Lung (tissue), 12 donors: Measurements from ENCODE around the gene PRKN. TPM values are rescaled to one million over a fixed set of nuclear protein-coding genes. Genes with fewer than 3 reads are reported as not detected.

Experiments used
- ATAC-seq: fragments of 200-7000 bp; cut with Tn5 transposase; one replicate; pipeline ENCODE4 v1.9.1; 2020; ENCODE audit warnings: moderate number of reproducible peaks; ENCODE audit not compliant: insufficient read depth, low FRiP score
- DNase-seq, 3 donors: peaks; one replicate each; pipeline ENCODE4 v3.0.0-alpha.2; 2013 to 2017
- H3K27ac ChIP-seq, 2 donors: one replicate each; pipeline ENCODE4 v1.5.1; 2013; ENCODE audit warnings: mild to moderate bottlenecking in 2 of 2, moderate library complexity in 2 of 2, control low read depth in 1 of 2, inconsistent platforms in 1 of 2, low read depth in 1 of 2, low read length in 1 of 2
- H3K27me3 ChIP-seq, 3 donors: one replicate each; pipeline ENCODE4 v1.5.1; 2013; ENCODE audit warnings: low read length in 2 of 3; ENCODE audit not compliant: control insufficient read depth in 3 of 3, insufficient read depth in 3 of 3
- H3K36me3 ChIP-seq, 4 donors: one replicate each; pipeline ENCODE4 v1.5.1; 2013; ENCODE audit warnings: low read length in 4 of 4, mild to moderate bottlenecking in 1 of 4, moderate library complexity in 1 of 4; ENCODE audit not compliant: control insufficient read depth in 4 of 4, insufficient read depth in 4 of 4
- H3K4me1 ChIP-seq, 5 donors: one replicate each; pipeline ENCODE4 v1.5.1; 2013; ENCODE audit warnings: low read length in 5 of 5, mild to moderate bottlenecking in 2 of 5, moderate library complexity in 1 of 5; ENCODE audit not compliant: control insufficient read depth in 5 of 5, insufficient read depth in 5 of 5
- H3K4me3 ChIP-seq: one replicate; pipeline ENCODE4 v1.5.1; 2013; ENCODE audit warnings: mild to moderate bottlenecking, control low read depth, moderate library complexity
- H3K9ac ChIP-seq, 2 donors: one replicate each; pipeline ENCODE4 v1.5.1; 2013; ENCODE audit warnings: low read length in 2 of 2, control low read depth in 1 of 2; ENCODE audit not compliant: insufficient read depth in 1 of 2
- H3K9me3 ChIP-seq, 4 donors: one replicate each; pipeline ENCODE4 v1.5.1; 2013; ENCODE audit warnings: low read length in 3 of 4, mild to moderate bottlenecking in 1 of 4, moderate library complexity in 1 of 4; ENCODE audit not compliant: control insufficient read depth in 4 of 4, insufficient read depth in 3 of 4
- WGBS, 2 donors: extraction: QIAGEN DNeasy Blood & Tissue Kit; methylation state at CpG; one replicate each; pipeline ENCODE4 v1.1.7; 2013; 5-methylcytosine and 5-hydroxymethylcytosine counted together
- polyA plus RNA-seq, 2 donors: library from polyadenylated mRNA; stranded (reverse); fragments of 200-250 nt; gene quantifications; one replicate each; pipeline ENCODE4 v1.2.1, GENCODE V29; 2013
- total RNA-seq, 2 donors: library from RNA; depleted of rRNA in 1 of 2; stranded (reverse); fragments of >200 nt in 1 of 2; gene quantifications; one replicate each; pipeline ENCODE4 v1.2.1, GENCODE V29; 2014 to 2021
- TF ChIP-seq, protein P1 (sequence below): IDR thresholded peaks from 2 replicates; pipeline ENCODE4 v1.5.1; 2012; ENCODE audit warnings: mild to moderate bottlenecking; ENCODE audit errors: control extremely low read depth, extremely low read depth
- donor health status: control.
- donor health status: control.
- donor health status: Bipolar disorder and iron deficiency.
- donor health status: healthy.
- donor health status: DM: yes; HTN: yes; CAD: no.

The PRKN gene
- total and polyA plus RNA-seq, 4 donors: 0.27 to 11.2 (median 3.1) TPM

- DNase-seq (no peak), ATAC-seq (no peak)
- TF ChIP-seq, protein P1, sequence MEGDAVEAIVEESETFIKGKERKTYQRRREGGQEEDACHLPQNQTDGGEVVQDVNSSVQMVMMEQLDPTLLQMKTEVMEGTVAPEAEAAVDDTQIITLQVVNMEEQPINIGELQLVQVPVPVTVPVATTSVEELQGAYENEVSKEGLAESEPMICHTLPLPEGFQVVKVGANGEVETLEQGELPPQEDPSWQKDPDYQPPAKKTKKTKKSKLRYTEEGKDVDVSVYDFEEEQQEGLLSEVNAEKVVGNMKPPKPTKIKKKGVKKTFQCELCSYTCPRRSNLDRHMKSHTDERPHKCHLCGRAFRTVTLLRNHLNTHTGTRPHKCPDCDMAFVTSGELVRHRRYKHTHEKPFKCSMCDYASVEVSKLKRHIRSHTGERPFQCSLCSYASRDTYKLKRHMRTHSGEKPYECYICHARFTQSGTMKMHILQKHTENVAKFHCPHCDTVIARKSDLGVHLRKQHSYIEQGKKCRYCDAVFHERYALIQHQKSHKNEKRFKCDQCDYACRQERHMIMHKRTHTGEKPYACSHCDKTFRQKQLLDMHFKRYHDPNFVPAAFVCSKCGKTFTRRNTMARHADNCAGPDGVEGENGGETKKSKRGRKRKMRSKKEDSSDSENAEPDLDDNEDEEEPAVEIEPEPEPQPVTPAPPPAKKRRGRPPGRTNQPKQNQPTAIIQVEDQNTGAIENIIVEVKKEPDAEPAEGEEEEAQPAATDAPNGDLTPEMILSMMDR: no peak
- H3K4me3 ChIP-seq: no peak overlapping the region
- H3K9ac ChIP-seq: no peak overlapping the region
- no peaks in the 10 kb centered on the region for H3K27me3 ChIP-seq
- peaks cover 0 to 2% (median 0%) of the 10 kb centered on the region in 5 donors for H3K4me1 ChIP-seq
- H3K36me3 ChIP-seq: peaks cover 0 to 2% (median 0%) of the 10 kb centered on the region in 4 donors
- WGBS, 2 donors: 82 to 87% methylated on average over 5 of the region's 5 CpGs
- no peaks in the 10 kb centered on the region for H3K9me3 ChIP-seq
- no peak overlapping the region for H3K27ac ChIP-seq
These were observed 101.6 kb downstream of the PRKN start for GRCh38 chr6:162625846-162626540.

GRCh38 chr6:162622572-162622971 is 105.0 kb downstream of the PRKN start:
- Histone ChIP-seq H3K4me1 (peaks cover 0 to 4% (median 0%) of the 10 kb centered on the region in 5 donors), H3K9me3 (no peaks in the 10 kb centered on the region), H3K4me3 (no peak overlapping the region), H3K9ac (no peak overlapping the region), H3K36me3 (peaks cover 0 to 2% (median 0%) of the 10 kb centered on the region in 4 donors), H3K27me3 (no peaks in the 10 kb centered on the region), H3K27ac (no peak overlapping the region)
- TF ChIP-seq, protein P1: no peak
- ATAC-seq (no peak), DNase-seq (no peak)
- WGBS, 2 donors: 73 to 77% methylated on average over 5 of the region's 5 CpGs

DNA sequence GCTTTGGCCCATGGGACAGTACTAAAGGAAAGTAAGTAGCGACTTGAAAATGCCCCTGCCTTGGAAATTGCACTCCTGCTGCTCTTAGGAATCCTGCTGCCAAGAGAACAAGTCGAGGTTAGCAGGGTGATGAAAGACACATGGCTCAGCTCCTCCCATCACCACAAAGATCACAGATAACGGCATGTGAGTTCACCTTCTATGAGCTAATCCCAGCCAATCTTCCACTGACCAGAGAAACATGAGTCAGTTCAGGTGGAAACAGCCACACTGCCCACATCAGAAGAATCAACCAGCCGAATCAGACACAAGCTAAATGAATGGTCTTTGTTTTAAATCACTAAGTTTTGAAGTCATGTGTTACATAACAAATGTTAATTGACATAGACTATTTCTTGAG is 106.3 kb downstream of the PRKN start:
- Histone ChIP-seq H3K27me3 (no peaks in the 10 kb centered on the region), H3K36me3 (peaks cover 0 to 2% (median 0%) of the 10 kb centered on the region in 4 donors), H3K9ac (no peak overlapping the region), H3K27ac (no peak overlapping the region), H3K9me3 (no peaks in the 10 kb centered on the region), H3K4me1 (peaks cover 0 to 4% (median 0%) of the 10 kb centered on the region in 5 donors), H3K4me3 (no peak overlapping the region)
- TF ChIP-seq, protein P1: no peak
- no peak for DNase-seq
- 51 to 65% methylated on average over 4 of the region's 4 CpGs for WGBS, 2 donors
- ATAC-seq: no peak
